ENCODE data around the gene TMEM121B. TPM values are rescaled to one million over a fixed set of nuclear protein-coding genes. Genes with fewer than 3 reads are reported as not detected.

TMEM121B gene
- total and polyA plus RNA-seq, 4 experiments from 2014 or later: 0.12 TPM; not detected in 3

- ChIA-PET POLR2A (ENCODE audit: partially characterized antibody) (interaction anchor here (1.2 to 5.6 kb wide), 3 partner anchors 18 to 44 kb away, joined by 3 to 68 read pairs (median 7); partner anchors contain the start of gene IL17RA), CTCF (ENCODE audit: partially characterized antibody) (interaction anchor here (1.4 kb wide), 1 partner anchor 25 kb away, joined by 3 read pairs; no protein-coding TSS in a partner anchor)
- H3K27me3 ChIP-seq (ENCODE audit: insufficient read depth, low read length): no peaks in the 10 kb centered on the region
- no peaks in the 10 kb centered on the region for H3K9me3 Mint-ChIP-seq
- H3K9me3 ChIP-seq (ENCODE audit: control insufficient read depth in 1 of 2, low read length in 2 of 2): no peaks in the 10 kb centered on the region
- peaks cover 8 to 16% of the 10 kb centered on the region in 2 donors for H3K36me3 Mint-ChIP-seq
- intact Hi-C loops (cut with micrococcal nuclease): no loop called here
- H3K27me3 Mint-ChIP-seq: peaks cover 0 to 3% of the 10 kb centered on the region in 2 donors
- peaks cover 43% of the 10 kb centered on the region for H3K4me1 ChIP-seq (ENCODE audit: insufficient read depth, low read length)
- no peak overlapping the region for H3K27ac ChIP-seq (ENCODE audit: low read depth, low read length)
- peak overlapping the region in 5 of 7 donors; percentile 14 to 77 (median 22) for H3K27ac Mint-ChIP-seq
- H3K4me3 Mint-ChIP-seq: no peak overlapping the region
- H3K4me3 ChIP-seq (ENCODE audit: low read length in 2 of 2): no peak overlapping the region
- peaks cover 13% of the 10 kb centered on the region for H3K36me3 ChIP-seq (ENCODE audit: insufficient read depth, low read length)
- no peak for DNase-seq
- H3K4me1 Mint-ChIP-seq: peaks cover 50 to 68% (median 58%) of the 10 kb centered on the region in 4 donors
Measured at GRCh38 chr22:17113600-17113999, 7.6 kb downstream of the TMEM121B start.

GRCh38 chr22:17112491-17113042, 8.6 kb downstream of the TMEM121B start:
- ChIA-PET CTCF (ENCODE audit: partially characterized antibody) (no interaction called here), POLR2A (ENCODE audit: partially characterized antibody) (interaction anchor here (1.1 kb wide), 1 partner anchor 14 kb away, joined by 4 read pairs; no protein-coding TSS in a partner anchor)
- Mint-ChIP-seq H3K4me1 (peaks cover 40 to 61% (median 51%) of the 10 kb centered on the region in 4 donors), H3K27me3 (no peaks in the 10 kb centered on the region), H3K9me3 (no peaks in the 10 kb centered on the region), H3K27ac (peak overlapping the region in 6 of 7 donors; percentile 1 to 79 (median 36)), H3K36me3 (peaks cover 12 to 20% of the 10 kb centered on the region in 2 donors), H3K4me3 (no peak overlapping the region)
- DNase-seq: no peak
- peaks cover 38% of the 10 kb centered on the region for H3K4me1 ChIP-seq (ENCODE audit: insufficient read depth, low read length)
- no peak overlapping the region for H3K27ac ChIP-seq (ENCODE audit: low read depth, low read length)
- H3K27me3 ChIP-seq (ENCODE audit: insufficient read depth, low read length): no peaks in the 10 kb centered on the region
- H3K36me3 ChIP-seq (ENCODE audit: insufficient read depth, low read length): peaks cover 24% of the 10 kb centered on the region
- no peak overlapping the region for H3K4me3 ChIP-seq (ENCODE audit: low read length in 2 of 2)
- H3K9me3 ChIP-seq (ENCODE audit: control insufficient read depth in 1 of 2, low read length in 2 of 2): no peaks in the 10 kb centered on the region
- intact Hi-C loops (cut with micrococcal nuclease): no loop called here

- Mint-ChIP-seq H3K27ac (peak overlapping the region in 6 of 7 donors; percentile 22 to 63 (median 42)), H3K9me3 (no peaks in the 10 kb centered on the region), H3K36me3 (peaks cover 21 to 36% of the 10 kb centered on the region in 2 donors), H3K4me1 (peaks cover 33 to 61% (median 50%) of the 10 kb centered on the region in 4 donors), H3K27me3 (no peaks in the 10 kb centered on the region), H3K4me3 (no peak overlapping the region)
- Histone ChIP-seq H3K4me3 (ENCODE audit: low read length in 2 of 2) (no peak overlapping the region), H3K27ac (ENCODE audit: low read depth, low read length) (no peak overlapping the region), H3K27me3 (ENCODE audit: insufficient read depth, low read length) (no peaks in the 10 kb centered on the region), H3K36me3 (ENCODE audit: insufficient read depth, low read length) (peaks cover 40% of the 10 kb centered on the region), H3K4me1 (ENCODE audit: insufficient read depth, low read length) (peaks cover 38% of the 10 kb centered on the region), H3K9me3 (ENCODE audit: control insufficient read depth in 1 of 2, low read length in 2 of 2) (no peaks in the 10 kb centered on the region)
- CTCF ChIA-PET (ENCODE audit: partially characterized antibody): no interaction called here
- no peak for DNase-seq
- intact Hi-C loops (cut with micrococcal nuclease): no loop called here
- POLR2A ChIA-PET (ENCODE audit: partially characterized antibody): interaction anchor here (0.5 to 1.9 kb wide), 3 partner anchors 14 to 51 kb away, joined by 3 to 4 read pairs (median 4); no protein-coding TSS in a partner anchor
Measured at GRCh38 chr22:17110791-17111550, 10.2 kb downstream of the TMEM121B start.

GRCh38 chr22:17109976-17110375, 11.2 kb downstream of the TMEM121B start:
- no peaks in the 10 kb centered on the region for H3K27me3 ChIP-seq (ENCODE audit: insufficient read depth, low read length)
- no peak overlapping the region for H3K27ac ChIP-seq (ENCODE audit: low read depth, low read length)
- no peaks in the 10 kb centered on the region for H3K27me3 Mint-ChIP-seq
- no peak overlapping the region for H3K4me3 ChIP-seq (ENCODE audit: low read length in 2 of 2)
- H3K36me3 ChIP-seq (ENCODE audit: insufficient read depth, low read length): peaks cover 49% of the 10 kb centered on the region
- H3K27ac Mint-ChIP-seq: peak overlapping the region in 3 of 7 donors; percentile 30 to 43 (median 42)
- no peak for DNase-seq
- H3K4me3 Mint-ChIP-seq: peak overlapping the region in 1 of 8 donors; percentile 35
- H3K4me1 Mint-ChIP-seq: peaks cover 28 to 61% (median 47%) of the 10 kb centered on the region in 4 donors
- ChIA-PET POLR2A (ENCODE audit: partially characterized antibody) (interaction anchor here (1.9 kb wide), 1 partner anchor 13 kb away, joined by 4 read pairs; no protein-coding TSS in a partner anchor), CTCF (ENCODE audit: partially characterized antibody) (no interaction called here)
- H3K9me3 ChIP-seq (ENCODE audit: control insufficient read depth in 1 of 2, low read length in 2 of 2): no peaks in the 10 kb centered on the region
- no peaks in the 10 kb centered on the region for H3K9me3 Mint-ChIP-seq
- intact Hi-C loops (cut with micrococcal nuclease): no loop called here
- peaks cover 27 to 45% of the 10 kb centered on the region in 2 donors for H3K36me3 Mint-ChIP-seq
- peaks cover 30% of the 10 kb centered on the region for H3K4me1 ChIP-seq (ENCODE audit: insufficient read depth, low read length)

GRCh38 chr22:17109113-17109865, 11.9 kb downstream of the TMEM121B start:
- Histone ChIP-seq H3K36me3 (ENCODE audit: insufficient read depth, low read length) (peaks cover 56% of the 10 kb centered on the region), H3K9me3 (ENCODE audit: control insufficient read depth in 1 of 2, low read length in 2 of 2) (no peaks in the 10 kb centered on the region), H3K27ac (ENCODE audit: low read depth, low read length) (no peak overlapping the region), H3K4me1 (ENCODE audit: insufficient read depth, low read length) (peaks cover 24% of the 10 kb centered on the region), H3K4me3 (ENCODE audit: low read length in 2 of 2) (no peak overlapping the region), H3K27me3 (ENCODE audit: insufficient read depth, low read length) (no peaks in the 10 kb centered on the region)
- Mint-ChIP-seq H3K9me3 (no peaks in the 10 kb centered on the region), H3K36me3 (peaks cover 34 to 51% of the 10 kb centered on the region in 2 donors), H3K4me3 (no peak overlapping the region), H3K4me1 (peaks cover 29 to 61% (median 44%) of the 10 kb centered on the region in 4 donors), H3K27me3 (no peaks in the 10 kb centered on the region), H3K27ac (no peak overlapping the region)
- ChIA-PET POLR2A (ENCODE audit: partially characterized antibody) (interaction anchor here (1.9 kb wide), 1 partner anchor 12 kb away, joined by 4 read pairs; no protein-coding TSS in a partner anchor), CTCF (ENCODE audit: partially characterized antibody) (no interaction called here)
- intact Hi-C loops (cut with micrococcal nuclease): no loop called here
- no peak for DNase-seq

GRCh38 chr22:17108256-17109112, 12.7 kb downstream of the TMEM121B start:
- no peak overlapping the region for H3K27ac ChIP-seq (ENCODE audit: low read depth, low read length)
- intact Hi-C loops (cut with micrococcal nuclease): no loop called here
- H3K4me3 ChIP-seq (ENCODE audit: low read length in 2 of 2): no peak overlapping the region
- DNase-seq: no peak
- POLR2A ChIA-PET (ENCODE audit: partially characterized antibody): no interaction called here
- no peaks in the 10 kb centered on the region for H3K27me3 ChIP-seq (ENCODE audit: insufficient read depth, low read length)
- Mint-ChIP-seq H3K4me3 (no peak overlapping the region), H3K27ac (no peak overlapping the region), H3K36me3 (peaks cover 34 to 52% of the 10 kb centered on the region in 2 donors), H3K4me1 (peaks cover 25 to 53% (median 39%) of the 10 kb centered on the region in 4 donors), H3K9me3 (no peaks in the 10 kb centered on the region), H3K27me3 (no peaks in the 10 kb centered on the region)
- no peaks in the 10 kb centered on the region for H3K9me3 ChIP-seq (ENCODE audit: control insufficient read depth in 1 of 2, low read length in 2 of 2)
- peaks cover 58% of the 10 kb centered on the region for H3K36me3 ChIP-seq (ENCODE audit: insufficient read depth, low read length)
- H3K4me1 ChIP-seq (ENCODE audit: insufficient read depth, low read length): peaks cover 24% of the 10 kb centered on the region
- CTCF ChIA-PET (ENCODE audit: partially characterized antibody): interaction anchor here (0.9 to 1.5 kb wide), 3 partner anchors 8 to 42 kb away, joined by 4 read pairs; no protein-coding TSS in a partner anchor
